ENCODE results near the gene ZNF681. TPM values are rescaled to one million over a fixed set of nuclear protein-coding genes. Genes with fewer than 3 reads are reported as not detected.

Gene ZNF681
- total RNA-seq, 1 donor from 2014 or later, result 3.1 TPM

DNA sequence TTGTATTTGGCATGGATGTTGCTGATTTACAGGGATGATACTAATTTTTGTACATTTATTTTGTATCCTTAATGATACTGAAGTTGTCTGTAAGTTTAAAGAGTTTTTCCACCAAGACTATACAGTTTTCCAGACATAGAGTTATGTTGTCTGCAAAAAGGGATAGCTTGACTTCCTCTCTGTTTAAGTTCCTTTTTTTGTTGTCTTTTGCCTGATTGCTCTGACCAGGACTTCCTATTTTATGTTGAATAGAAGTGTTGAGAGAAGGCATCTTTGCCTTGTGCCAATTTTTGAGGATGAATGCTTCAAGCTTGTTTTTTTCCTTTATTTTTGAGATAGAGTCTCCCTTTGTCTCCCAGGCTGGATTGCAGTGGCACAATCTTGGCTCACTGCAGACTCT lies 36.8 kb upstream of the ZNF681 start:
- DNase-seq (ENCODE audit: low read depth), result no peak
- TF ChIP-seq, protein P1, sequence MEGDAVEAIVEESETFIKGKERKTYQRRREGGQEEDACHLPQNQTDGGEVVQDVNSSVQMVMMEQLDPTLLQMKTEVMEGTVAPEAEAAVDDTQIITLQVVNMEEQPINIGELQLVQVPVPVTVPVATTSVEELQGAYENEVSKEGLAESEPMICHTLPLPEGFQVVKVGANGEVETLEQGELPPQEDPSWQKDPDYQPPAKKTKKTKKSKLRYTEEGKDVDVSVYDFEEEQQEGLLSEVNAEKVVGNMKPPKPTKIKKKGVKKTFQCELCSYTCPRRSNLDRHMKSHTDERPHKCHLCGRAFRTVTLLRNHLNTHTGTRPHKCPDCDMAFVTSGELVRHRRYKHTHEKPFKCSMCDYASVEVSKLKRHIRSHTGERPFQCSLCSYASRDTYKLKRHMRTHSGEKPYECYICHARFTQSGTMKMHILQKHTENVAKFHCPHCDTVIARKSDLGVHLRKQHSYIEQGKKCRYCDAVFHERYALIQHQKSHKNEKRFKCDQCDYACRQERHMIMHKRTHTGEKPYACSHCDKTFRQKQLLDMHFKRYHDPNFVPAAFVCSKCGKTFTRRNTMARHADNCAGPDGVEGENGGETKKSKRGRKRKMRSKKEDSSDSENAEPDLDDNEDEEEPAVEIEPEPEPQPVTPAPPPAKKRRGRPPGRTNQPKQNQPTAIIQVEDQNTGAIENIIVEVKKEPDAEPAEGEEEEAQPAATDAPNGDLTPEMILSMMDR (conservative IDR thresholded peaks at IDR 0.05; ENCODE audit: low read depth, low read length), result no peak
- H3K4me3 ChIP-seq (ENCODE audit: low read depth, low read length), result no peak overlapping the region

DNA sequence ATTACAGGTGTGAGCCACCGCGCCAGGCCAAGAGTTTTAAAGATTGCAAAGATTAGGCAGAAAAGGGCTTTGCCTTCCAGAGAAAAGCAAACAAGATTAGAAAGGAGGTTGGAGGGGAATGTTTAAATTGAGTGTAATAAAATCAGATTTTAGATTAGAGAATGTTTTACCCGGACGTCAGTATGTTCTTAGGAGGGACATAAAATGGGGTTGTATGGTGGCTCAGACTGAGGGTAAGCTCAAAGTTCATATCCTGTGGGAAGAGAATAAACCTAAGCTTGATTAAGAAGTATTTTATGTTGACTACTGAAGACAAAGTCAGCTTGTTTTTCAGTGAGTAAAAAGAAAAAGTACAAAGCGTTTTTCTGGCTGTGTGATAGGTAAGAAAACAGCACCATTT lies 34.1 kb upstream of the ZNF681 start:
- DNase-seq (ENCODE audit: low read depth), result no peak
- TF ChIP-seq, protein P1 (conservative IDR thresholded peaks at IDR 0.05; ENCODE audit: low read depth, low read length), result no peak
- H3K4me3 ChIP-seq (ENCODE audit: low read depth, low read length), result no peak overlapping the region

DNA sequence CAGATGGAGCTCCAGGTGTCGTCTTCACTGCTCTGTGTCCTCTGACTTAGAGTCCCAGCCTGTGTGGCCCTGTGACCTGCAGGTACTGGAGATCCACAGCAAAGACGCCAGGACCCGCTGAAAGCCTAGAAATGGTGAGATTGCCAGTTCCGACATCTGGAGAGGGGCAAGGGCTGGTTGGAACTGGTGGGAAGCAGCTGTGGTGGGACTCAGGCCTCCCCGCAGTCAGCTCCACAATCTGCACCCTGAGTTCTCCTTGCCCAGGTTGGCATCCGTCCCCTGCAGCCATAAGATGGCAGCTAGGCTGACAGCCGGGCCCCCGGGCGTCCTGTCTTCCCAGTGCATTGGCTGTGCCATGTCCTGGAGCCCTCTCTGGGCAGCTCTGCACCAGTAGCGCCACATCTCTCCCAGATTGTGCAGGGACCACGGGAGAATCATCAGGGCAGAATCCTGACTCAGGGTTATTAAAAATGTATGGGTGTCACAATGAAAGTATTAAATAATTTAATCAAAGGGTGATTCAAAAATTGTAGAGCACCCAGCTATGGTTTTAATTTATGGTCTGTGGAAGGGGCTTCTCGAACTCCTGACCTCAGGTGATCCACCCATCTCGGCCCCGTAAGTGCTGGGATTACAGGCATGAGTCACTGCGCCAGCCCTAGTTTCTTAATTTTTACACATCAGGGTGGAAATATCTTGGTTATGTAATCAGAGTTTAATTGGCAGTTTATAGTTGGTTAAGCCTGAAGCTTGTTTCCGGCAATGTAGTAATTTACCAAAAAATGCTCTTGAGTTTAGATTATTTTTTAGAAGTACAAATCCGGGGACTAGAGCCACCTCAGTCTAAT lies 32.2 kb upstream of the ZNF681 start:
- TF ChIP-seq, protein P1 (conservative IDR thresholded peaks at IDR 0.05; ENCODE audit: low read depth, low read length), result no peak
- H3K4me3 ChIP-seq (ENCODE audit: low read depth, low read length), result no peak overlapping the region
- no peak for DNase-seq (ENCODE audit: low read depth)

DNA sequence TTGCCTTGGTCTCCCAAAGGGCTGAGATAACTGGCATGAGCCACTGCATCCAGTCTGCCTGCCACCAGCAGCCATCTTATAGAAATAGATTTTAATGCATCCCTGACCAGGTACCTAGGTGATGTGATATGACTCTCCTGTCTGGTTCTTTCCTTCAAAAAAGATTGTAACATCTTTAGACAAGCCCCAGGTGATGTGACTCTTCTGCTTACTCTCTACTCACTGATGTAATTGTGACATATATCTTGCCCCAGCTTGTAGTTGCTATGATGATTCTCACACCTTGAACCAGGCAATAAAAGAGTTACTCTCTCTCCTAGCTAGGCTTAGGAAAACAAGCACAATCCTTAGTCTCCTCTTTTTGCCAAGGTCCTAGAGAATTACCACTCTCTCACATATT lies 30.6 kb upstream of the ZNF681 start:
- DNase-seq (ENCODE audit: low read depth), result no peak
- H3K4me3 ChIP-seq (ENCODE audit: low read depth, low read length), result no peak overlapping the region
- TF ChIP-seq, protein P1 (conservative IDR thresholded peaks at IDR 0.05; ENCODE audit: low read depth, low read length), result no peak

DNA sequence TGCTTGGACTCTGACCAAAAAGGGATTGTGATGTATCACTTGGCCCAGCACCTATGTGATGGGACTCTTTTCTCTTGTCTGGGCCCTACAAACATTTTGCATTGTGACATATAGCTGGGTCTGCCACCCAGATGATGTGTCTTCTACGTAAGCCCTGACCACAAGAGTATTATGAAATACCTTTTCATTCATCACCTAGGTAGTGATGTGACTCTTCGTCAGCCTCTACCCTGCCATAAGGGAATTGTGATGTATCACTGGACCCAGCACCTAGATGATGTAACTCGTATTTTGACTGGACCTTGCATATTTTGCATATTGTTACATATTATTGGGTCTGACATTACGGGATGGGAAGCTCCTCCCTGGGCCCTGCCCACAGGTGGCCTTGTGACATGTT lies 29.7 kb upstream of the ZNF681 start:
- TF ChIP-seq, protein P1 (conservative IDR thresholded peaks at IDR 0.05; ENCODE audit: low read depth, low read length), result no peak
- H3K4me3 ChIP-seq (ENCODE audit: low read depth, low read length), result no peak overlapping the region
- DNase-seq (ENCODE audit: low read depth), result no peak

DNA sequence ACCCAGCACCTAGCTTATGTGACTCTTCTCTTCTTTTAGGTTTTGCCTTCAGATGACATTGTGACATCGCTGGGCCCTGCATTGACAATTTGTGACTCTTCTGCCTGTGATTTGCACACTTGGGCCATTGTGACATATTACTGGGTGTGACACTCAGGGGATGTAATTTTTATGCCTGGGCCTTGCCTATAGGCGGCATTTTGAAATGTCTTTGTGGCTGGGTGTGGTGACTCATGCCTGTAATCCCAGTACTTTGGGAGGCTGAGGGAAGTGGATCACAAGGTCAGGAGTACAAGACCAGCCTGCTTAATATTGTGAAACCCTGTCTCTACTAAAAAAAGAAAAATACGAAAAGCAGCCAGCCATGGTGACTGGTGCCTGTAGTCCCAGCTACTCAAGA lies 28.4 kb upstream of the ZNF681 start:
- DNase-seq (ENCODE audit: low read depth), result no peak
- TF ChIP-seq, protein P1 (conservative IDR thresholded peaks at IDR 0.05; ENCODE audit: low read depth, low read length), result no peak

DNA sequence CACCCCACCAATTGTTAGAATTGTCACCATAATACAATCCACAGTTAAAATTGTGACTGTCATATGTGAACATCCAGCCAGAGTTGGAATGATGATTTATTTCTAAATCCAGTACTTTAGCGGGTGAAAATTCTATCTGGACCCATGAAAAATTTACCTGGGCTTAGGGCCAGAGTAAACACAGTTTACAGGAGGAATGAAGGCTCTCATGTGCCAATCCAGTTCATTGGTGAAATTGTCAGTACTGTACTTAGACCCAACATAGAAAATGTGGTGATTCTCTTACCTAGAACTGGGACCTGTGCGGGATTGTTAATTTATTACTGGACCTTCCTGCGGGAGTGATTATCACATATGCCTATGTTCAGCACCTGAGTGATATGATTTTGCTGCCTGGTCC lies 27.3 kb upstream of the ZNF681 start:
- TF ChIP-seq, protein P1 (conservative IDR thresholded peaks at IDR 0.05; ENCODE audit: low read depth, low read length), result no peak
- no peak for DNase-seq (ENCODE audit: low read depth)
- H3K4me3 ChIP-seq (ENCODE audit: low read depth, low read length), result no peak overlapping the region

More for the DNA sequence above, 28.4 kb upstream of the ZNF681 start:
- H3K4me3 ChIP-seq (ENCODE audit: low read depth, low read length), result no peak overlapping the region

Data from epithelial cell of proximal tubule (primary cell).